ENCODE data around the gene CLASP2.

CLASP2 gene

GRCh38 chr3:33602829-33603228, 115.2 kb downstream of the CLASP2 start:
- Histone ChIP-seq H3K9me3 (replicated peaks in 1 of 2; ENCODE audit: control insufficient read depth in 2 of 2, insufficient read depth in 1 of 2, low read depth in 1 of 2, low read length in 2 of 2) (no peaks in the 10 kb centered on the region), H3K4me3 (ENCODE audit: low read length in 2 of 2) (no peak overlapping the region), H4K91ac (ENCODE audit: low read depth, low read length, poor library complexity) (no peak overlapping the region), H2BK5ac (ENCODE audit: low read length) (no peak overlapping the region), H2AK5ac (ENCODE audit: low read depth, low read length) (no peak overlapping the region), H3K4me2 (ENCODE audit: insufficient read depth, low read length, poor library complexity, severe bottlenecking) (no peak overlapping the region), H3K4me1 (ENCODE audit: control insufficient read depth in 2 of 2, insufficient read depth in 1 of 2, low read depth in 1 of 2, low read length in 2 of 2) (no peaks in the 10 kb centered on the region), H3K9ac (ENCODE audit: low read depth, low read length, poor library complexity) (no peak overlapping the region), H3K4ac (ENCODE audit: low read length) (no peak overlapping the region), H3K18ac (ENCODE audit: low read length) (no peak overlapping the region), H2BK12ac (ENCODE audit: low read length) (no peak overlapping the region), H2AFZ (ENCODE audit: low read length) (no peak overlapping the region), H3K27me3 (ENCODE audit: control insufficient read depth in 3 of 3, insufficient read depth in 3 of 3, low read depth in 1 of 3, low read length in 3 of 3) (no peaks in the 10 kb centered on the region), H3K23ac (ENCODE audit: low read depth, low read length, poor library complexity) (no peak overlapping the region), H3K14ac (ENCODE audit: low read length) (no peak overlapping the region), H3K36me3 (replicated peaks in 1 of 2; ENCODE audit: control insufficient read depth in 2 of 2, insufficient read depth in 2 of 2, low read length in 2 of 2) (peaks cover 11 to 79% of the 10 kb centered on the region in 2 donors), H2BK120ac (ENCODE audit: low read depth, low read length) (no peak overlapping the region), H4K8ac (ENCODE audit: low read depth, low read length) (no peak overlapping the region), H3K79me1 (ENCODE audit: low read depth, low read length) (no peaks in the 10 kb centered on the region), H2BK15ac (ENCODE audit: low read length) (no peak overlapping the region), H3K27ac (replicated peaks; ENCODE audit: low read length) (no peak overlapping the region)
- no CpG with 5 or more reads among the region's 7 CpGs for WGBS, 2 donors (ENCODE audit: extremely low coverage in 2 of 2, insufficient read length in 2 of 2, insufficient replicate concordance in 1 of 2)
- DNase-seq (ENCODE audit: low spot score) = no peak

DNA sequence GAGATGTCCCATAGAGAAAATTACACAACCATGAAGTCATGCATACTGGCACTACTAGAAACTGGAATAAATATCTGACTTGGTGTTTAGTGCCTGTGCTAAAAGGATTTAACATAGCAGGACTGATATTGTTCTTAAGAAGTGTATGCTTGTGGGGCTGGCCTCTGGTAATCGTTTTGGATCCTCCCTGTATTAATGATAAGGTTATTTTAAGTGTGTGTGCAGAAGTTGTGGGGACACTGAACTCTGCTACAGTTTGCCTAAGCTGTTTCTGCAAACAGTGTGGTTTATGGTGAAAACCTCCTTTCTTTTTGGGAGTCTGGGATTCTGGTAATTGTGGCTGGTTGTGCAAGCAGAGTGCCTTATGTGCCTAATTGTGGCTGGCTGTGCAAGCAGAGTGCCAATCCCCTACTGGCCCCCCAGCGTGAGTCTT, 120.8 kb downstream of the CLASP2 start:
- no peak for DNase-seq (ENCODE audit: low spot score)
- H3K14ac ChIP-seq (ENCODE audit: low read length) = no peak overlapping the region
- H3K27me3 ChIP-seq (ENCODE audit: control insufficient read depth in 3 of 3, insufficient read depth in 3 of 3, low read depth in 1 of 3, low read length in 3 of 3) = no peaks in the 10 kb centered on the region
- H3K9ac ChIP-seq (ENCODE audit: low read depth, low read length, poor library complexity) = no peak overlapping the region
- H2BK15ac ChIP-seq (ENCODE audit: low read length) = no peak overlapping the region
- H2BK12ac ChIP-seq (ENCODE audit: low read length) = no peak overlapping the region
- no peak overlapping the region for H3K18ac ChIP-seq (ENCODE audit: low read length)
- no peak overlapping the region for H3K4ac ChIP-seq (ENCODE audit: low read length)
- no peak overlapping the region for H3K4me3 ChIP-seq (ENCODE audit: low read length in 2 of 2)
- no peak overlapping the region for H2AFZ ChIP-seq (ENCODE audit: low read length)
- no peak overlapping the region for H2BK5ac ChIP-seq (ENCODE audit: low read length)
- H3K9me3 ChIP-seq (replicated peaks in 1 of 2; ENCODE audit: control insufficient read depth in 2 of 2, insufficient read depth in 1 of 2, low read depth in 1 of 2, low read length in 2 of 2) = no peaks in the 10 kb centered on the region
- peaks cover 0 to 4% of the 10 kb centered on the region in 2 donors for H3K4me1 ChIP-seq (ENCODE audit: control insufficient read depth in 2 of 2, insufficient read depth in 1 of 2, low read depth in 1 of 2, low read length in 2 of 2)
- no peak overlapping the region for H3K23ac ChIP-seq (ENCODE audit: low read depth, low read length, poor library complexity)
- no peak overlapping the region for H3K27ac ChIP-seq (replicated peaks; ENCODE audit: low read length)
- H2BK120ac ChIP-seq (ENCODE audit: low read depth, low read length) = no peak overlapping the region
- H3K36me3 ChIP-seq (replicated peaks in 1 of 2; ENCODE audit: control insufficient read depth in 2 of 2, insufficient read depth in 2 of 2, low read length in 2 of 2) = peaks cover 6 to 50% of the 10 kb centered on the region in 2 donors
- no peak overlapping the region for H3K4me2 ChIP-seq (ENCODE audit: insufficient read depth, low read length, poor library complexity, severe bottlenecking)
- WGBS, 2 donors (ENCODE audit: extremely low coverage in 2 of 2, insufficient read length in 2 of 2, insufficient replicate concordance in 1 of 2) = no CpG with 5 or more reads among the region's 2 CpGs
- no peak overlapping the region for H2AK5ac ChIP-seq (ENCODE audit: low read depth, low read length)
- no peak overlapping the region for H4K91ac ChIP-seq (ENCODE audit: low read depth, low read length, poor library complexity)
- H3K79me1 ChIP-seq (ENCODE audit: low read depth, low read length) = no peaks in the 10 kb centered on the region
- H4K8ac ChIP-seq (ENCODE audit: low read depth, low read length) = no peak overlapping the region

DNA sequence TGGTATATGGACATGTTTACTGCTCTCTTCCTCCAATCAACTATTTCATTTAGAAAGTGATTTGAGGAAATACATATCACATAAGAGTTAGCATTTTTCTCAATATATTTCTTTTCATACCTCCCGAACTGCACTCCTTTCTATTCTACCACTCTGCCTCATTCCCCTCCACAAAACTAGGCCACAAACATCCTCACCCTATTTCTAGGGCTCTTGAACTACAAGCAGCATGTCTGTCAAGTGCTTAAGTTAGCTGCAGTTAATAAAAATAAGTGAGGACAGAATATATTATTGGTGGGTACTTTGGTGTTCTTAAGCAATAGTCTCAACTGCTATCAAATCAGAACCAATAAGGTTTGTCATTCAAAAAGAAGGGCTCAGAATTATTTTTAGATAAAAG, 125.1 kb downstream of the CLASP2 start:
- no peak overlapping the region for H2AFZ ChIP-seq (ENCODE audit: low read length)
- peaks cover 0 to 4% of the 10 kb centered on the region in 2 donors for H3K4me1 ChIP-seq (ENCODE audit: control insufficient read depth in 2 of 2, insufficient read depth in 1 of 2, low read depth in 1 of 2, low read length in 2 of 2)
- DNase-seq (ENCODE audit: low spot score) = no peak
- no peak overlapping the region for H2AK5ac ChIP-seq (ENCODE audit: low read depth, low read length)
- H3K36me3 ChIP-seq (replicated peaks in 1 of 2; ENCODE audit: control insufficient read depth in 2 of 2, insufficient read depth in 2 of 2, low read length in 2 of 2) = peaks cover 4 to 62% of the 10 kb centered on the region in 2 donors
- no peak overlapping the region for H3K18ac ChIP-seq (ENCODE audit: low read length)
- H3K4me2 ChIP-seq (ENCODE audit: insufficient read depth, low read length, poor library complexity, severe bottlenecking) = no peak overlapping the region
- no peak overlapping the region for H4K91ac ChIP-seq (ENCODE audit: low read depth, low read length, poor library complexity)
- H3K9me3 ChIP-seq (replicated peaks in 1 of 2; ENCODE audit: control insufficient read depth in 2 of 2, insufficient read depth in 1 of 2, low read depth in 1 of 2, low read length in 2 of 2) = no peaks in the 10 kb centered on the region
- no peak overlapping the region for H2BK12ac ChIP-seq (ENCODE audit: low read length)
- no peak overlapping the region for H3K14ac ChIP-seq (ENCODE audit: low read length)
- no peak overlapping the region for H3K23ac ChIP-seq (ENCODE audit: low read depth, low read length, poor library complexity)
- no peak overlapping the region for H3K4me3 ChIP-seq (ENCODE audit: low read length in 2 of 2)
- WGBS, 2 donors (ENCODE audit: extremely low coverage in 2 of 2, insufficient read length in 2 of 2, insufficient replicate concordance in 1 of 2) = 100% methylated on average over 1 of the region's 1 CpG; no CpG with 5 or more reads in 1 of the 2 donors
- H3K79me1 ChIP-seq (ENCODE audit: low read depth, low read length) = no peaks in the 10 kb centered on the region
- no peak overlapping the region for H4K8ac ChIP-seq (ENCODE audit: low read depth, low read length)
- no peaks in the 10 kb centered on the region for H3K27me3 ChIP-seq (ENCODE audit: control insufficient read depth in 3 of 3, insufficient read depth in 3 of 3, low read depth in 1 of 3, low read length in 3 of 3)
- no peak overlapping the region for H3K27ac ChIP-seq (replicated peaks; ENCODE audit: low read length)
- no peak overlapping the region for H2BK5ac ChIP-seq (ENCODE audit: low read length)
- H2BK15ac ChIP-seq (ENCODE audit: low read length) = no peak overlapping the region
- H3K4ac ChIP-seq (ENCODE audit: low read length) = no peak overlapping the region
- no peak overlapping the region for H2BK120ac ChIP-seq (ENCODE audit: low read depth, low read length)
- H3K9ac ChIP-seq (ENCODE audit: low read depth, low read length, poor library complexity) = no peak overlapping the region

GRCh38 chr3:33590541-33590940, 127.5 kb downstream of the CLASP2 start:
- H3K27ac ChIP-seq (replicated peaks; ENCODE audit: low read length) = no peak overlapping the region
- H3K9me3 ChIP-seq (replicated peaks in 1 of 2; ENCODE audit: control insufficient read depth in 2 of 2, insufficient read depth in 1 of 2, low read depth in 1 of 2, low read length in 2 of 2) = no peaks in the 10 kb centered on the region
- H3K18ac ChIP-seq (ENCODE audit: low read length) = no peak overlapping the region
- no peak overlapping the region for H3K4me2 ChIP-seq (ENCODE audit: insufficient read depth, low read length, poor library complexity, severe bottlenecking)
- H2AFZ ChIP-seq (ENCODE audit: low read length) = no peak overlapping the region
- H3K4ac ChIP-seq (ENCODE audit: low read length) = no peak overlapping the region
- no CpG with 5 or more reads among the region's 2 CpGs for WGBS, 2 donors (ENCODE audit: extremely low coverage in 2 of 2, insufficient read length in 2 of 2, insufficient replicate concordance in 1 of 2)
- H3K23ac ChIP-seq (ENCODE audit: low read depth, low read length, poor library complexity) = no peak overlapping the region
- no peak overlapping the region for H2BK15ac ChIP-seq (ENCODE audit: low read length)
- H4K8ac ChIP-seq (ENCODE audit: low read depth, low read length) = no peak overlapping the region
- no peaks in the 10 kb centered on the region for H3K27me3 ChIP-seq (ENCODE audit: control insufficient read depth in 3 of 3, insufficient read depth in 3 of 3, low read depth in 1 of 3, low read length in 3 of 3)
- no peak overlapping the region for H2BK5ac ChIP-seq (ENCODE audit: low read length)
- no peak for DNase-seq (ENCODE audit: low spot score)
- H2BK120ac ChIP-seq (ENCODE audit: low read depth, low read length) = no peak overlapping the region
- no peak overlapping the region for H2AK5ac ChIP-seq (ENCODE audit: low read depth, low read length)
- peaks cover 2 to 68% of the 10 kb centered on the region in 2 donors for H3K36me3 ChIP-seq (replicated peaks in 1 of 2; ENCODE audit: control insufficient read depth in 2 of 2, insufficient read depth in 2 of 2, low read length in 2 of 2)
- H3K4me1 ChIP-seq (ENCODE audit: control insufficient read depth in 2 of 2, insufficient read depth in 1 of 2, low read depth in 1 of 2, low read length in 2 of 2) = no peaks in the 10 kb centered on the region
- H3K79me1 ChIP-seq (ENCODE audit: low read depth, low read length) = no peaks in the 10 kb centered on the region
- H4K91ac ChIP-seq (ENCODE audit: low read depth, low read length, poor library complexity) = no peak overlapping the region
- no peak overlapping the region for H3K4me3 ChIP-seq (ENCODE audit: low read length in 2 of 2)
- no peak overlapping the region for H2BK12ac ChIP-seq (ENCODE audit: low read length)
- H3K14ac ChIP-seq (ENCODE audit: low read length) = no peak overlapping the region
- no peak overlapping the region for H3K9ac ChIP-seq (ENCODE audit: low read depth, low read length, poor library complexity)

All from neuronal stem cell (in vitro differentiated cells).